GM19463 (cell line): Measurements from ENCODE around the gene PRIMA1.

Source experiments
- ATAC-seq: cut with Tn5 transposase; IDR thresholded peaks from one replicate; pipeline ENCODE4 v1.9.1; 2021; ENCODE audit warnings: mild to moderate bottlenecking, moderate library complexity; ENCODE audit not compliant: unreplicated experiment

Gene PRIMA1

GRCh38 chr14:93797071-93797470 is 8.8 kb upstream of the PRIMA1 start:
- ATAC-seq, result no peak

DNA sequence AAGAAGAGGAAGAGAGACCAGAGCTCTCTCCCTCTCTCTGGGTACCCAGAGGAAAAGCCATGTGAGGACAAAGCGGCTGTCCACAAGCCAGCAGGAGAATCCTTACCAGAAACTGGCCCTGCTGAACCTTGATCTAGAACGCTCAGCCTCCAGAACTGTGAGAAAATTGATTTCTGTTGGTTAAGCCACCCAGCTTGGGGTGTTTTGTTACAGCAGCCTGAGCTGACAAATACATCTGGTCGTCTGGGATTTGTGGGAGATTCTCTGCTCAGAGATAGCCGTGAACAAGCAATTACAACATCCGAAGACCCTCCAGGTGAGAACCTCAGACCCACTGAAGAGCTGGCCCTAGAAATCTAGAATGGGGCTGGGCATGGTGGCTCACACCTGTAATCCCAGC is 6.5 kb upstream of the PRIMA1 start:
- no peak for ATAC-seq

DNA sequence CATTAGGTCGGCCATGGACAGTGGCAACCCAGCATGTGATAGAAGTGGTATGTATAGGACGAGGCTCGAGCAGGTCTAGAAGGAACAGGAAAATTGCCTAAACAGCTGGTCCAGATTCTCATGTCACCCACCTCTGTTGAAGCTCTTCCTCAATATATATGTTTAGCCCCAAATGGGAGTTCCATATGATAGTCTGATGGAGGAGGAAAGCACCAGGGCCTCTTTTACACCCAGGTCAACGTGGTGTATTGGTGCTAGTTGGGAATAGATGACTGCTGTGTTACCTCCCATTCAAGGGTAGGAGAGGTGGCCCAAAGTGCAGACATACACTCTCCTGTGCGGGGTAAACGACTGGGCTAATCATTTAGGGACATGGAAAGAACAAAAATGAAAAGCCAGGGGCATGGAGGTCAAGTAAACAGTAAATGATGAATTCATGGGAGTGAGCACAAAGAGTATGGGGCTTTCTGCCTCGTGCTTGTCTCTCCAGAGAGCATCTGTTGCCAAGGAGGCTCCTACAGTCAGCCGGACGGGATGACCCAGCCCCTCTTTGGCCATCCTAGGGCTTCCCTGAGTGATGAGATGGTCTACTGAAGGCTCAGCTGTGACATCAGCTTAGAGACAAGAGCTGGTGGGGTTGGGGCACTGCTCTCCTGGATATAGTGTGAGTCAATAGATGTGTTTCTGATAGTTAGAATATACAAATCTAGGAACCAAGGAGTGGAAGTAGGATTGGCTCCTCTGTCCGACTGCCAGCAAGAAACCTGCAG is 5.5 kb upstream of the PRIMA1 start:
- no peak for ATAC-seq

DNA sequence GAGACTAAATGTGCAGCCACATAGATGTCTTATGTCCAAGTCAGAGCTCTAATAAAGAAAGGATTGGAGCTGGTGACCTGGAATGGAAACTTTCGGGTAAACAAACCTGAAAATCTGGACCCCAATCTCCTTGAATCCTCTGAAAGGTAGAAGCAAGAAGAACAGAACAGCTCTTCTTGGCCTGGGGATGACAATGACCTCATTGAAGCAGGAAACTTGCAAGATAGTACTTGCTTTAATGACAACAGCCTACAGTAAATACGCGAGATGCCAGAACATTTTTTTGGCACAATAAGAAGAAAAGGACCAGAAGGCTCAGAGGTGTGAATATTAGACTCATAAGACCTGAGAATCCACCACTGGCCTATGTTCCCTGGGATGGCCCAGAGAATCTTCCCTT is 4.1 kb upstream of the PRIMA1 start:
- ATAC-seq, result no peak

- no peak for ATAC-seq
These were observed 2.7 kb upstream of the PRIMA1 start for GRCh38 chr14:93790966-93791365.

DNA sequence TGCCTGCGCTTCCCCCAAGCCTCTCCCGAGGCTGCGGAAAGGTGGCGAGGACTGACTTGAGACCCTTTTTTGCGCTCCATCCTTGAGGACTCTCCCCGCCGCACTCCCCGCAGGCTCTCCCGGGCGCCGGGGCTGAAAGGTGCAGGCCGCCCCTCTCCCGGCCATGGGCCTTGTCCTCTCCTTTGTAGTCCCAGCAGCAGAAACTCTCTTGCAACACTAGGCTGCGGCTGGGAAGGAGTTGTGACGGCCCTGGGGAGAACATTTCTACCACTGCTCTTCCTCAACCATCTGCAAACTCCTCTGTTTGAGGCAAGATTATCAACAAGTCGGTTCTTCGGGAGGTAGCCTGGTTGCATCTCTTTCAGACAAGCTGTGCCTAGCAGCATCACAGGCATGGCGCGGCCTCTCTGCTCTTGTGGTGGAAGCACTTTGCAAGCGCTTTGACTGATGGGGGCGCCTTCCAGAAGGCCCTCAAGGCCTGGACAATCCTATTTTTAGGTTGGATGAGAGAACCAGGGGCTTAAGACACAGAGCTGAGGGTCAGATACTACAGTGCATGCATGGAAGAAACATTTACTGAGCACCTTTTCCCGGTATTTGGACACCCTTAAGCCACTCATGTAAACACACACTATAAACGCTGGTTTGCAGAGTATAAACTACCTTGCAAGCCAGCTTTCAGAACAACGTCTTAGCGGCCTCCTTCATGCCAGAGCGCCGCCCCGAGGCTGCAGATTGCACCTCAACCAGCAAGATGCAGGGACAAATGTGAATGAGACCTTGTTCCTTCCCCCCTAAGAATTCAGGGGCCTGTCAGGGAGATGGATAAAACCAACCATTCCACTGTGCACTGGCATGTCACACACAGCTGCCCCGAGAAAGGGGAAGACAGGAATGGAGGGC is 1.2 kb upstream of the PRIMA1 start:
- ATAC-seq, result no peak

- ATAC-seq, result no peak
These were observed 400 bp upstream of the PRIMA1 start for GRCh38 chr14:93788543-93789227.

DNA sequence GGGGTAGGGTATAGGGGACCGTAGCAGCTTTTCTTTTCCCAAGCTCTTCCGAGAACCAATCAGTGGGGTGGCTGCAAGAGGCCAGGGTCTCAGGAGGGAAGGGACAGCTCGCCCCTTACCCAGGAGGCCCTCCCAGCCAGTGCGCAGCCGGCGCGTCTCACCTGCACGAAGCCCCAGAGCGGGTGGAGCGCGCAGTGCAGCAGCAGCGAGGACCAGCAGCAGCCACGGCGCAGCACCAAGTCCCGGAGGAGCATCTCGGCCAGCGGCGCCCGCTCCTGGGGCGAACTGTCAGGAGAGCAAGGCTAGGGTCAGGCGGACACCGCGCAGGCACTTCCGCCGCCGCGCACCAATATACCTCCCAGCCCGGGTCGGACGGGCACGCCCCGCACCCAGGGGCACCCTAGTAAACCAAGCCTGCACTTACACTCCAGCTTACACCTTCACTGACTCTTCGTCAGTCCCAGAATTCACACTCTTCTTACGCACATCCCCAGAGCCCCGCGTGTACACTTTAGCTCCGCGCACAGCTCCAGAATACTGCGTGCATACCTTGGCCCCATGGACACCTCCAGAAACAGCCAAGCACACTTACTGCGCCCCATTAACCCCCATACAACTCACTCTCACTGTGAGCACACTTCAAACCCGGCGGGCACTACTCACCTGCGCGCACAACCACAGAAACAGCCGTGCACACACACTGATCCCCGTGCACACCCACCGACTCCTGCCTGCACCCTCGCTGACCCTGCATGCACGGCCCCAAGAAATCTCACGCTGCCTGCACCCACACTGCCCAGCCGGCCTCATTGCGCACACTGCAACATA is 606 bp downstream of the PRIMA1 start:
- no peak for ATAC-seq

- ATAC-seq, result no peak
These were observed 2.9 kb downstream of the PRIMA1 start for GRCh38 chr14:93785423-93785822.

DNA sequence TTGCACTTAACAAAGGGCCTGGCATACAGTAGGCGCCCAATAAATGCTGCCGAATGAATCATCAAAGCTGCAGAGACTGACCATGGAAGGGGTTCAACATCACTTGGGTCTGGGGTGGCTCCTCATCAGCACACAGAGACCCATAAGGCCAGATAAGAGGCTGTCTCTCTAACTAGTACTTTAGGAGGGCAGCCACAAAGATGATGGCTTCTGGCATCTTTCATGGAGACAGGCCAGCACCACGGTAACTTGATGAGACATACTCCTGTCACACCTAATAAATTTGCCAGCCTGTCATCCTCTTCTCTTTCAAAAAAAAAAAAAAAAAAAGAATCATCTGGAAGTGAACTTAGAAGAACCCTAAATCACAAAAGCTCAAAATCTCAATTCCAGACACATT is 3.4 kb downstream of the PRIMA1 start:
- no peak for ATAC-seq

DNA sequence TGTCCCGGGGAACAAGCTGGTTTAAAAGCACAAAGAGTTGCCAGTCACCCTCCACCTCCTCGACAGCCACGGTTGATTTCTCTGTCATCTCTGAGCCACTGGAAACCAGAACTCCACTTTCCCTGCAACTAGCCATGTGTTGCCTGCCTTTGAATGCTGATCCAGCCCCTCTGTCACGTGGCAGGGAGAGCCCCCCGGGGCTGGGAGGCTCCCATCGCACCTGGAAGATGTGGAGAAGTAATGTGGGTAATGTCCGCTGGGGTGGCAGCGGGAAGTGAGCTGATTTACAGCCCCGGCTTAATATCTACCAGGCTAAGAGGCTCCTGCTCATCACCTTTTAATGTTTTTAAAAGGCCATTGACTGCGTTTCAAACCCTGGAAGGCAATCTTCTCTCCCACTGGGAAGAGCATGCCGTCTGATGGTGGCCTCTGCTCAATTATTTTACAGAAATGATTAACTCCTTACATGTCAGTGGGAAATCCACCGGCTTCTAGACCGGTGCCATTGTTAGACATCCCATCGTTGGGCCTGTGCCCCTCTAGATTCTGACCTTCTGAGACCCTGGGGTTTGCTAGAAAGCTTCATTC is 7.4 kb downstream of the PRIMA1 start:
- no peak for ATAC-seq

DNA sequence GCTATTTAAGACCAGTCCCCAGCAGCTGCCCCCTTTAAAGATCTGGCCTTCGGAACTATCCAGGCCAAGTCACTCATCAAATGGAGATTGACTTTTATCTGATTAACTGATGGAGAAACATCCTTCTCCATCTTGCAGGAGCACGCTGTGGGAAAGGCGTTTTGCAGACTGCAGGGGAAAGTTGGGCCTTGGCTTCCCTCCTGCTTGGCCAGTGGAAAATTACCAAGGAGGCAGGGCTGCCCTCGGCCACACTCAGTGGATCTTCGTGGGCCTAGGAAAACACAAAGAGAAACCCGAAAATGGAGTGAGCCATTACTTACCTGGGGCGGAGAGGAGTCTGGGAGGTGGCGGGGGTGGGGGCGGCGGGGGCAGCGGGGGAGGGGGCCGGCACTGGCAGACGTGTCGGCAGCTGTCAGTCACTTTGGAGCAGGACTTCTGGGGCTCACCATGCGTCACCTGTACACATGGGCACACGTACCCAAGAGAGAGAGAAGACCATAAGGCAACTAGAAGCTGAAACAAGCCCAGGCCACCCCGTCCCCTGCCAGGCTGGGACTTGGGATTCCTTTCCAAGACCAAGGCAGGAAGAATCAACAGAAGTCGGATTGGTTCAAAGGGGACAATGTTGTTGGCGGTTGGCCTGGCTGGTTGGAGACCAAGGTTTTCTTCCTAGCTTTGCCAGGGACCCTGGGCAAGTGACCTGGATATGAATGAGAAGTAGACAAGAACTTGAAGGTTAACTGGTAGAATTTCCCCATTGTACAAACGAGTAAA is 9.2 kb downstream of the PRIMA1 start:
- ATAC-seq, result no peak

GRCh38 chr14:93778453-93778852 is 9.8 kb downstream of the PRIMA1 start:
- no peak for ATAC-seq

DNA sequence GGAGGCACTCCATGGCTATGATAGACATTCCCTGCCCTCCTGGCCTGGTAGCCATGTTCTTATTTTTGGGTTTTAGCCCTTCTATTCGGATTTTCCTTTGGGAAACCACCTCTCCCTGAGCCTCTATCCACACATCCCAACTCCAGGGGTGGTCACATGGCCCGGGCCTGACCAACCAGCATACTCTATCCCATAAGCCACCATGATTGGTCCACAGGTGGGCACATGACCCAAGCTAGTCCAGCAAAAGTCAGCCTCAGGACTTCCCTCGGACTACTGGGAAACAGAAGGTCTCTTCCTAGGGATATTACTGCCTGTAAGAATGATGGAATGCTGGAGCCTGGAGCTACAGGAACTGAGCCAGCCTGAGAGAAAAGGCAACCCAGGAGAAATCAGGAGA is 12.5 kb downstream of the PRIMA1 start:
- no peak for ATAC-seq

GRCh38 chr14:93775158-93775557 is 13.1 kb downstream of the PRIMA1 start:
- no peak for ATAC-seq

- ATAC-seq, result no peak
These were observed 16.0 kb downstream of the PRIMA1 start for GRCh38 chr14:93772263-93772662.

GRCh38 chr14:93765970-93766369 is 22.3 kb downstream of the PRIMA1 start:
- no peak for ATAC-seq

GRCh38 chr14:93765155-93765554 is 23.1 kb downstream of the PRIMA1 start:
- no peak for ATAC-seq

GRCh38 chr14:93764211-93764659 is 24.1 kb downstream of the PRIMA1 start:
- no peak for ATAC-seq
